Activated T-helper 1 cell treated with anti-CD3 and anti-CD28 coated beads, Interleukin-12 subunit alpha, Interleukin-12 subunit beta, Interleukin-2, Interleukin-4 antibody, amounts not matched to agents 30 ng/mL and 10 ng/mL and 1 ng/mL, durations not matched to agents 14 hours and 24 hours and 36 hours (primary cell): ENCODE data around the gene SSTR4. TPM values are rescaled to one million over a fixed set of nuclear protein-coding genes. Genes with fewer than 3 reads are reported as not detected.

Experiments
- DNase-seq: peaks from one replicate; pipeline ENCODE4 v3.0.0; 2021; ENCODE audit warnings: low spot score
- H3K27ac Mint-ChIP-seq: one replicate; pipeline ENCODE4 v1.8.0; 2021; ENCODE audit warnings: mild to moderate bottlenecking, mixed read lengths
- H3K27me3 Mint-ChIP-seq: one replicate; pipeline ENCODE4 v1.8.0; 2022; ENCODE audit warnings: mild to moderate bottlenecking, moderate library complexity, mixed read lengths; ENCODE audit not compliant: insufficient read depth
- H3K36me3 Mint-ChIP-seq: one replicate; pipeline ENCODE4 v1.8.0; 2021; ENCODE audit warnings: low read depth, mixed read lengths
- H3K4me1 Mint-ChIP-seq: one replicate; pipeline ENCODE4 v1.8.0; 2021; ENCODE audit warnings: low read depth, mixed read lengths
- H3K4me3 Mint-ChIP-seq: one replicate; pipeline ENCODE4 v1.8.0; 2021; ENCODE audit warnings: mild to moderate bottlenecking, moderate library complexity, mixed read lengths
- H3K9me3 Mint-ChIP-seq: one replicate; pipeline ENCODE4 v1.8.0; 2021; ENCODE audit warnings: mixed read lengths
- intact Hi-C: fragments of 100-400 bp; cut with micrococcal nuclease; formaldehyde crosslinking; loops from one replicate; pipeline ENCODE4 v1.15.1; 2024
- total RNA-seq: library from RNA; stranded (reverse); gene quantifications from 2 replicates; pipeline ENCODE4 v1.2.3, GENCODE V29; 2022

Gene SSTR4
- total RNA-seq, 1 donor from 2014 or later, result not detected

GRCh38 chr20:23082846-23083552 is 47.9 kb downstream of the SSTR4 start:
- H3K4me3 Mint-ChIP-seq, result no peak overlapping the region
- intact Hi-C loops, result no loop called here
- H3K4me1 Mint-ChIP-seq, result peaks cover 30% of the 10 kb centered on the region
- peaks cover 14% of the 10 kb centered on the region for H3K27me3 Mint-ChIP-seq
- H3K9me3 Mint-ChIP-seq, result no peaks in the 10 kb centered on the region
- H3K36me3 Mint-ChIP-seq, result no peaks in the 10 kb centered on the region
- no peak overlapping the region for H3K27ac Mint-ChIP-seq
- no peak for DNase-seq

- intact Hi-C loops, result no loop called here
- Mint-ChIP-seq H3K27me3 (peaks cover 15% of the 10 kb centered on the region), H3K27ac (no peak overlapping the region), H3K4me1 (peaks cover 30% of the 10 kb centered on the region), H3K4me3 (no peak overlapping the region), H3K36me3 (no peaks in the 10 kb centered on the region), H3K9me3 (no peaks in the 10 kb centered on the region)
- DNase-seq, result no peak
Observed at GRCh38 chr20:23083553-23084220, 48.6 kb downstream of the SSTR4 start.

- Mint-ChIP-seq H3K36me3 (no peaks in the 10 kb centered on the region), H3K27me3 (peaks cover 10% of the 10 kb centered on the region), H3K4me3 (no peak overlapping the region), H3K27ac (no peak overlapping the region), H3K9me3 (no peaks in the 10 kb centered on the region), H3K4me1 (peaks cover 30% of the 10 kb centered on the region)
- intact Hi-C loops, result no loop called here
- no peak for DNase-seq
Observed at GRCh38 chr20:23084282-23084844, 49.3 kb downstream of the SSTR4 start.

DNA sequence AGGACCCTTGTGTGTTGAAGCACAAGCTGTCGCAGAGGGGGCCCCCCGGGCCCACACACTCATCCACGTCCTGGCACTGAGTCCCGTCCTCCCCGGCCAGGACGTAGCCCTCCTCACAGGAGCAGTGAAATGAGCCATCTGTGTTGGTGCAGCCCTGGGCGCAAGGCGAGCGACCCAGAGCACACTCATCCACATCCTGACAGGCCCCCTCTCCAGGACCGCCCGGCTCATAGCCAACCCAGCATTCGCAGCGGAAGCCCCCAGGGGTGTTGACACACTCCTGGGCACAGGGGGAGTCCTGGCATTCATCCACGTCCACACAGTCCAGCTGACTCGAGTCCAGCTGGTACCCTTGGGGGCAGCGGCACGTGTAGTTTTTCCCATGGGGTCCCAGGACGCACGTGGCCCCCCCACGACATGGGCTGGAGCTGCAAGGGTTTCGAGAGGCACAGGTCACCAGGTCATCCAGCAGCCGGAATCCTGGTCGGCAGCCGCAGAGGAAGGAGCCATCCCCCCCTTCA is 49.8 kb downstream of the SSTR4 start:
- Mint-ChIP-seq H3K4me3 (no peak overlapping the region), H3K36me3 (no peaks in the 10 kb centered on the region), H3K9me3 (no peaks in the 10 kb centered on the region), H3K27me3 (peaks cover 7% of the 10 kb centered on the region), H3K27ac (no peak overlapping the region), H3K4me1 (peaks cover 30% of the 10 kb centered on the region)
- no peak for DNase-seq
- intact Hi-C loops, result no loop called here

GRCh38 chr20:23085436-23086055 is 50.4 kb downstream of the SSTR4 start:
- H3K4me3 Mint-ChIP-seq, result no peak overlapping the region
- intact Hi-C loops, result loop anchor here (1.0 to 2.0 kb wide), 2 partner anchors 57 to 62 kb away; no protein-coding TSS in a partner anchor
- H3K27ac Mint-ChIP-seq, result no peak overlapping the region
- DNase-seq, result no peak
- no peaks in the 10 kb centered on the region for H3K36me3 Mint-ChIP-seq
- H3K27me3 Mint-ChIP-seq, result peaks cover 7% of the 10 kb centered on the region
- H3K9me3 Mint-ChIP-seq, result no peaks in the 10 kb centered on the region
- H3K4me1 Mint-ChIP-seq, result peaks cover 30% of the 10 kb centered on the region

DNA sequence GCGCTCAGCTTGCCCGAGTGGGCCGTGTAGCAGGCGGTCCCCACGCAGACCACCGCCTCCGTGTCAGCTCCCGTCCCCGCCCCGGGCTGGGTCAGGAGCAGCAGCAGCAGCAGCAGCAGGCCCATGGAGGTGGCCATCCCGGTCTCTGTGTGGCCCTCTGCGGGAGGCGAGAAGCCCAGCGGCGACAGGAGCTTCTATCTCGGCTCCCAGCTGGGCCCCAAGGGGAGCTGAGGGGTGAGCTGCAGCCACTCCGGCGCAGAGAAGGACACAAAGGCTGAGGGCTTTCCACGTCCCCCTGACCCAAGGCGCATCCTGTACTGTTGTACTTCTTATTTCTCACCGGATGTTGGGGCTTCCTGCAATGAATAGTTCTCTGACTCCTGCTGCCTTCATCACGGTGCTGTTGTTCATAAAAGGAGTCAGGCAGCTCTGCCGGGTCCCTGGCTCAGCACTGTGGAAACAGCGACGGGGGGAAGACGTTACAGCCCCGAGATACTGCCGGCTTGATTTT is 51.0 kb downstream of the SSTR4 start, which contains the start of gene CD93:
Gene CD93, minus strand, starts transcription at position 269 of the 511 bp plus-strand sequence. Its CDS starts 132 bp downstream, at position 137.
- Mint-ChIP-seq H3K4me1 (peaks cover 30% of the 10 kb centered on the region), H3K27ac (peak within 1 kb of the TSS; percentile 87), H3K4me3 (peak within 1 kb of the TSS; percentile 69), H3K27me3 (peaks cover 7% of the 10 kb centered on the region), H3K9me3 (no peaks in the 10 kb centered on the region), H3K36me3 (no peaks in the 10 kb centered on the region)
- intact Hi-C loops, result loop anchor here (1.0 to 2.0 kb wide), 2 partner anchors 57 to 61 kb away; no protein-coding TSS in a partner anchor
- peak; percentile 42 for DNase-seq

DNA sequence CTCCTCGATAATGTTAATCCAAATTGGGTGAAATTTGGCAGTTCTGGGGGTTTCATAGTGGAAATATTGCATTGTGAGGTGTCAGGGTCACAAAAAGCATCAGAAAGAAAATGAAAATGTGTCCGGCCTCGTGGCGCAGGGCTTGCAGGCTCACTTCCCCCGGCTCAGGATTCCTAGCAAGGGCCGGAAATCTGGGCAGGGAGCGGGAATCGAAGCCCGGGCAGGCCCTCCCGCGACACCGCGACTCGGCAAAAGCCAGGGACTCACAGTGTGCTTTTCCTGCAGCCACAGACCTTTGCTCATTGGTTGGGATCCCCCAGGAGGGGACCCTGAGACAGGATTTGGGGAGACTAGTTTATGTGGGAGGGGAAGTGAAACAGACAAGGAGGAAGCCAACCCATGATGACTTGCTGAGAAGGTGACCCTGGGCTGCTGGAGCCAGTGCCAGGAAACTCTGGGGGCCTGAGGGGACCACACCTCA is 51.9 kb downstream of the SSTR4 start:
- intact Hi-C loops, result loop anchor here (1.0 to 2.0 kb wide), 2 partner anchors 56 to 60 kb away; no protein-coding TSS in a partner anchor
- Mint-ChIP-seq H3K9me3 (no peaks in the 10 kb centered on the region), H3K36me3 (no peaks in the 10 kb centered on the region), H3K27ac (peak overlapping the region; percentile 87), H3K4me1 (peaks cover 28% of the 10 kb centered on the region), H3K4me3 (peak overlapping the region; percentile 69), H3K27me3 (peaks cover 4% of the 10 kb centered on the region)
- DNase-seq, result no peak

DNA sequence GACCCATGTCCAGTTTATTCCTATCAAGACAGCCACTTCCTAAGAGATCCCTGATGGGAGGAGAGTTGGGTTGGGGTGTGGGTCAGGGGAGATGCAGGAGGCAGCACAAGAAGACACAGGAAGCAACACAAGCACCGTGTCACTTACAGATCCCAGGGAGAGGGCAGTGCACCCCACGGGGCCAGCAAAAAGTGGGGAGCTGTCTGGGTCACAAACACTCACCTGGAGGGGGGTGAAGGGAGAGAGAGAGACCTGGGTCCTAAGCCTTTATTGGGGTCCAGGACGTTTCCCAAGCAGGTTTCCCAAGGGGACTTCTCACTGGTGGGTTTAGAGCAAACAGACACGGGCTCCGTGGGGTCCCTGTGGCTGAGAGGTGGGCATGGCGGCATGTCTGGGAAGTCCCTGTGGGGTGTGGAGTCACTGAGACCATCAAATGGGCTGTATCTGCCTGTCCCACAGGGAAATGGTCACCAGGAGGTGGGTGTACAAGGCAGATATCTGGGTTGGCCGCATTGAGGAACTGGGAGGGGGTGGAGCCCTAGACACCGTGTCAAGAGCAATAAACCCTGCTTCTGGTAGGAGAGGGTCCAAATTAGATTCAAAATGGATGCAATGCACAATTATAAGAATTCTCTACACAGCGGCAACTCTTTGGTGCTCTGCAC is 52.6 kb downstream of the SSTR4 start:
- Mint-ChIP-seq H3K36me3 (no peaks in the 10 kb centered on the region), H3K4me1 (peaks cover 23% of the 10 kb centered on the region), H3K4me3 (no peak overlapping the region), H3K27me3 (peaks cover 4% of the 10 kb centered on the region), H3K27ac (no peak overlapping the region), H3K9me3 (no peaks in the 10 kb centered on the region)
- intact Hi-C loops, result loop anchor here (2.0 kb wide), 1 partner anchor 55 kb away; no protein-coding TSS in a partner anchor
- DNase-seq, result no peak

Other genes starting within 250 kb of the SSTR4 start
- gene THBD, start 14.4 kb downstream of the SSTR4 start, total RNA-seq, result not detected in 2 replicates
- gene CD93, start 51.0 kb downstream of the SSTR4 start, total RNA-seq, result 1.2 and 1.3 TPM in 2 replicates